ENCODE data around the gene SSTR5.

The SSTR5 gene

GRCh38 chr16:1067629-1068028 lies 4.9 kb upstream of the SSTR5 start:
- H3K36me3 Mint-ChIP-seq (ENCODE audit: low read depth) = no peaks in the 10 kb centered on the region
- H3K4me3 Mint-ChIP-seq = no peak overlapping the region
- H3K4me1 Mint-ChIP-seq (ENCODE audit: low read depth) = no peaks in the 10 kb centered on the region
- H3K27ac Mint-ChIP-seq = no peak overlapping the region
- H3K9me3 Mint-ChIP-seq = no peaks in the 10 kb centered on the region
- H3K27me3 Mint-ChIP-seq = peaks cover 77% of the 10 kb centered on the region
- intact Hi-C loops (cut with micrococcal nuclease) = no loop called here

GRCh38 chr16:1068451-1068850 lies 4.1 kb upstream of the SSTR5 start:
- no peaks in the 10 kb centered on the region for H3K4me1 Mint-ChIP-seq (ENCODE audit: low read depth)
- H3K4me3 Mint-ChIP-seq = no peak overlapping the region
- H3K27ac Mint-ChIP-seq = no peak overlapping the region
- no peaks in the 10 kb centered on the region for H3K9me3 Mint-ChIP-seq
- H3K36me3 Mint-ChIP-seq (ENCODE audit: low read depth) = no peaks in the 10 kb centered on the region
- H3K27me3 Mint-ChIP-seq = peaks cover 81% of the 10 kb centered on the region
- intact Hi-C loops (cut with micrococcal nuclease) = no loop called here

- Mint-ChIP-seq H3K4me1 (ENCODE audit: low read depth) (no peaks in the 10 kb centered on the region), H3K27me3 (peaks cover 84% of the 10 kb centered on the region), H3K36me3 (ENCODE audit: low read depth) (no peaks in the 10 kb centered on the region), H3K9me3 (no peaks in the 10 kb centered on the region), H3K27ac (no peak overlapping the region), H3K4me3 (no peak overlapping the region)
- intact Hi-C loops (cut with micrococcal nuclease) = no loop called here
Measured at GRCh38 chr16:1069154-1069553, 3.4 kb upstream of the SSTR5 start.

- intact Hi-C loops (cut with micrococcal nuclease) = no loop called here
- Mint-ChIP-seq H3K27ac (no peak overlapping the region), H3K9me3 (no peaks in the 10 kb centered on the region)
Measured at GRCh38 chr16:1070084-1070863, 2.3 kb upstream of the SSTR5 start.

GRCh38 chr16:1070864-1071408 lies 1.6 kb upstream of the SSTR5 start:
- Mint-ChIP-seq H3K27ac (no peak overlapping the region), H3K27me3 (peaks cover 73% of the 10 kb centered on the region)
- intact Hi-C loops (cut with micrococcal nuclease) = no loop called here

More at GRCh38 chr16:1070084-1070863, 2.3 kb upstream of the SSTR5 start:
- Mint-ChIP-seq H3K36me3 (ENCODE audit: low read depth) (no peaks in the 10 kb centered on the region), H3K27me3 (peaks cover 77% of the 10 kb centered on the region), H3K4me1 (ENCODE audit: low read depth) (no peaks in the 10 kb centered on the region), H3K4me3 (no peak overlapping the region)

GRCh38 chr16:1071561-1072225 lies 854 bp upstream of the SSTR5 start:
- H3K36me3 Mint-ChIP-seq (ENCODE audit: low read depth) = no peaks in the 10 kb centered on the region
- intact Hi-C loops (cut with micrococcal nuclease) = no loop called here
- H3K4me3 Mint-ChIP-seq = no peak overlapping the region
- no peak overlapping the region for H3K27ac Mint-ChIP-seq
- H3K4me1 Mint-ChIP-seq (ENCODE audit: low read depth) = no peaks in the 10 kb centered on the region
- H3K27me3 Mint-ChIP-seq = peaks cover 70% of the 10 kb centered on the region
- no peaks in the 10 kb centered on the region for H3K9me3 Mint-ChIP-seq

More at GRCh38 chr16:1070864-1071408, 1.6 kb upstream of the SSTR5 start:
- H3K4me1 Mint-ChIP-seq (ENCODE audit: low read depth) = no peaks in the 10 kb centered on the region
- no peak overlapping the region for H3K4me3 Mint-ChIP-seq
- H3K9me3 Mint-ChIP-seq = no peaks in the 10 kb centered on the region
- H3K36me3 Mint-ChIP-seq (ENCODE audit: low read depth) = no peaks in the 10 kb centered on the region

GRCh38 chr16:1073262-1073558 lies 663 bp downstream of the SSTR5 start:
- H3K27ac Mint-ChIP-seq = no peak overlapping the region
- no peaks in the 10 kb centered on the region for H3K9me3 Mint-ChIP-seq
- no peaks in the 10 kb centered on the region for H3K36me3 Mint-ChIP-seq (ENCODE audit: low read depth)
- intact Hi-C loops (cut with micrococcal nuclease) = no loop called here
- peaks cover 62% of the 10 kb centered on the region for H3K27me3 Mint-ChIP-seq
- H3K4me3 Mint-ChIP-seq = no peak overlapping the region
- H3K4me1 Mint-ChIP-seq (ENCODE audit: low read depth) = no peaks in the 10 kb centered on the region

GRCh38 chr16:1073566-1074378 lies 1.2 kb downstream of the SSTR5 start:
- no peak overlapping the region for H3K27ac Mint-ChIP-seq
- no peaks in the 10 kb centered on the region for H3K4me1 Mint-ChIP-seq (ENCODE audit: low read depth)
- H3K9me3 Mint-ChIP-seq = no peaks in the 10 kb centered on the region
- no peak overlapping the region for H3K4me3 Mint-ChIP-seq
- intact Hi-C loops (cut with micrococcal nuclease) = no loop called here
- H3K27me3 Mint-ChIP-seq = peaks cover 59% of the 10 kb centered on the region
- no peaks in the 10 kb centered on the region for H3K36me3 Mint-ChIP-seq (ENCODE audit: low read depth)

GRCh38 chr16:1074379-1074649 lies 1.8 kb downstream of the SSTR5 start:
- intact Hi-C loops (cut with micrococcal nuclease) = no loop called here
- peaks cover 55% of the 10 kb centered on the region for H3K27me3 Mint-ChIP-seq
- H3K4me1 Mint-ChIP-seq (ENCODE audit: low read depth) = no peaks in the 10 kb centered on the region
- H3K27ac Mint-ChIP-seq = no peak overlapping the region
- H3K9me3 Mint-ChIP-seq = no peaks in the 10 kb centered on the region
- no peaks in the 10 kb centered on the region for H3K36me3 Mint-ChIP-seq (ENCODE audit: low read depth)
- H3K4me3 Mint-ChIP-seq = no peak overlapping the region

GRCh38 chr16:1075546-1075945 lies 3.0 kb downstream of the SSTR5 start:
- Mint-ChIP-seq H3K4me1 (ENCODE audit: low read depth) (no peaks in the 10 kb centered on the region), H3K9me3 (no peaks in the 10 kb centered on the region), H3K4me3 (no peak overlapping the region), H3K27me3 (peaks cover 48% of the 10 kb centered on the region), H3K27ac (no peak overlapping the region), H3K36me3 (ENCODE audit: low read depth) (no peaks in the 10 kb centered on the region)
- intact Hi-C loops (cut with micrococcal nuclease) = no loop called here

- Mint-ChIP-seq H3K4me3 (no peak overlapping the region), H3K36me3 (ENCODE audit: low read depth) (no peaks in the 10 kb centered on the region), H3K27ac (no peak overlapping the region), H3K4me1 (ENCODE audit: low read depth) (no peaks in the 10 kb centered on the region), H3K9me3 (no peaks in the 10 kb centered on the region), H3K27me3 (peaks cover 46% of the 10 kb centered on the region)
- intact Hi-C loops (cut with micrococcal nuclease) = no loop called here
Measured at GRCh38 chr16:1076801-1077576, 4.4 kb downstream of the SSTR5 start.

- no peaks in the 10 kb centered on the region for H3K9me3 Mint-ChIP-seq
- peaks cover 47% of the 10 kb centered on the region for H3K27me3 Mint-ChIP-seq
- intact Hi-C loops (cut with micrococcal nuclease) = no loop called here
- no peaks in the 10 kb centered on the region for H3K36me3 Mint-ChIP-seq (ENCODE audit: low read depth)
- no peak overlapping the region for H3K4me3 Mint-ChIP-seq
- no peaks in the 10 kb centered on the region for H3K4me1 Mint-ChIP-seq (ENCODE audit: low read depth)
- no peak overlapping the region for H3K27ac Mint-ChIP-seq
Measured at GRCh38 chr16:1077877-1078578, 5.5 kb downstream of the SSTR5 start.

GRCh38 chr16:1078579-1079021 lies 6.1 kb downstream of the SSTR5 start:
- Mint-ChIP-seq H3K4me3 (no peak overlapping the region), H3K27me3 (peaks cover 44% of the 10 kb centered on the region), H3K27ac (no peak overlapping the region), H3K36me3 (ENCODE audit: low read depth) (no peaks in the 10 kb centered on the region), H3K4me1 (ENCODE audit: low read depth) (no peaks in the 10 kb centered on the region), H3K9me3 (peaks cover 2% of the 10 kb centered on the region)
- intact Hi-C loops (cut with micrococcal nuclease) = no loop called here

All from dendritic cell treated with granulocyte-macrophage colony-stimulating factor and Interleukin-4, amounts not matched to agents 40 ng/mL and 50 ng/mL, for 4 days (primary cell).